H1 (cell line): ENCODE results near the gene PLXNB1. TPM values are rescaled to one million over a fixed set of nuclear protein-coding genes. Genes with fewer than 3 reads are reported as not detected.

Experiments used
- CHD1 ChIP-seq: IDR thresholded peaks from 2 replicates; pipeline ENCODE4 v1.6.1; 2012; ENCODE audit warnings: low read depth, low read length, improper control_type of control experiment
- POLR2A ChIP-seq, 2 experiments: IDR thresholded peaks; 1 replicate in 1 of 2; 2 replicates in 1 of 2; pipeline ENCODE4 v1.6.1; 2011; ENCODE audit warnings: low read depth in 2 of 2, low read length in 2 of 2, mild to moderate bottlenecking in 2 of 2; ENCODE audit errors: control extremely low read depth in 1 of 2
- RFX5 ChIP-seq: IDR thresholded peaks from 2 replicates; pipeline ENCODE4 v1.6.1; 2011; ENCODE audit warnings: low read depth, low read length, improper control_type of control experiment, borderline replicate concordance
- SAP30 ChIP-seq: fragments of 300-600 bp; sonication (generic); IDR thresholded peaks from 2 replicates; pipeline ENCODE4 v1.7.1; 2012; ENCODE audit warnings: low read length, moderate library complexity, mild to moderate bottlenecking, inconsistent platforms; ENCODE audit not compliant: insufficient read depth, insufficient replicate concordance
- SP2 ChIP-seq: IDR thresholded peaks from 2 replicates; pipeline ENCODE4 v1.6.1; 2012; ENCODE audit warnings: mild to moderate bottlenecking, low read length, inconsistent platforms
- polyA plus RNA-seq, 7 experiments: library from polyadenylated mRNA; depleted of rRNA in 3 of 7; stranded (reverse) in 5 of 7; unstranded in 2 of 7; fragments of >200 nt in 5 of 7; fragments of 200-250 nt in 2 of 7; gene quantifications; 1 replicate in 5 of 7; 2 replicates in 1 of 7; 4 replicates in 1 of 7; pipeline versions ENCODE4 v1.2.1 to v1.2.3, GENCODE V29; 2011 to 2013; ENCODE audit warnings: missing spikeins in 2 of 7, mixed read lengths in 2 of 7
- total RNA-seq: library from RNA; stranded (reverse); fragmentation: NEBNext Ultra II Directional; extraction: Animal tissue kit (Norgen Biotek cat#: 25700); gene quantifications from 2 replicates; pipeline ENCODE4 v1.2.1, GENCODE V29; 2021
- TF ChIP-seq, protein P1 (sequence below): fragments of 300-600 bp; sonication (generic); IDR thresholded peaks from 2 replicates; pipeline ENCODE4 v1.7.1; 2012; ENCODE audit warnings: low read length, moderate library complexity, mild to moderate bottlenecking, inconsistent platforms; ENCODE audit not compliant: insufficient replicate concordance

PLXNB1 gene
- total and polyA plus RNA-seq, 2 of the 8 experiments (the other 6 are each of a cell fraction or from before 2014, with no cell fraction given) = 109 to 114 TPM

DNA sequence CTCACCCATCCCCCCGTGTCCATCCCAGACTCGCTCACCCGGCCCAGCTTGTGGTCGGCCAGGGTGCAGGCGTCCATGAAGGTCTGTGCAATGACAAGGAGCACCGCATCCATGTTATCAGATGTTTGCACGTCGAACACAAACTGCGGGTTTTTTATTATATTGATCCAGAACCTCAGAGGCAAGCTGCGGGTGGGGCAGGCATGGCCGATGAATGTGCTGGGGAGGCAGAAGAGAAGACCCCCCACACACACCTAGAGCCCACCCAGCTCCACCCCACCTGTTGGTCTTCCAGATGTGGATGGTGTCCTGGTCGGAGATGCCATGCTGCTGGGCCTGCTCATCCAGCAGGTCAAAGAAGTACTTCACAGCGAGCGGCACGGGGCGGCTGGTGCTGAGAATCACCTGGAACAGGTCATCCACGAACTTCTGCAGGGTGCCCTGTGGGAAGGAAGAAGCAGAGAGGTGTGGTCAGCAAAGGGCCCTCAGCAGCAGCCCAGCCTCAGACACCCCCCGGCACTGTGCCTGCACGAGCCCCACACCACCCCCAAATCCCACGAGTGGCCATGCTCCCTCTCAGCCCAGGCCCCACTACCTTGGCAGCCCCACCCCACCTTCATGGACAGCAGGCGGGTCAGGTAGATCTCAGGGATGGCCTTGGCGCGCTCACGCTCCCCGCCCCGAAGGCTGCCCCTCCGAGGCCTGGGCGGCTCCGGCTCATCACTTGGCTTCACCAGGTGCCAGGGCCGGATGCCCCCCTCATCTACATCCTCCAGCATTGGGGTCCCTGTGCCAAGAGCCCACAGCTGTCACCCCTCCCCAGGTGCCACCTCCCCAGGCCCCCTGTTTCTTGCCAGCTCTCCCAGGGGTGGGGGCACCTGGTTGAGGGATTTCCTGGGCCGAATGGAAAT lies 20.3 kb downstream of the PLXNB1 start (continued):
- TF ChIP-seq CHD1 = no peak
- no peak for TF ChIP-seq SP2
- TF ChIP-seq POLR2A (IDR thresholded peaks at IDR 0.05; ENCODE audit: control extremely low read depth in 1 of 2, low read depth in 2 of 2, low read length in 2 of 2) = no peak
- no peak for TF ChIP-seq SAP30
- TF ChIP-seq RFX5 = no peak
- TF ChIP-seq, protein P1, sequence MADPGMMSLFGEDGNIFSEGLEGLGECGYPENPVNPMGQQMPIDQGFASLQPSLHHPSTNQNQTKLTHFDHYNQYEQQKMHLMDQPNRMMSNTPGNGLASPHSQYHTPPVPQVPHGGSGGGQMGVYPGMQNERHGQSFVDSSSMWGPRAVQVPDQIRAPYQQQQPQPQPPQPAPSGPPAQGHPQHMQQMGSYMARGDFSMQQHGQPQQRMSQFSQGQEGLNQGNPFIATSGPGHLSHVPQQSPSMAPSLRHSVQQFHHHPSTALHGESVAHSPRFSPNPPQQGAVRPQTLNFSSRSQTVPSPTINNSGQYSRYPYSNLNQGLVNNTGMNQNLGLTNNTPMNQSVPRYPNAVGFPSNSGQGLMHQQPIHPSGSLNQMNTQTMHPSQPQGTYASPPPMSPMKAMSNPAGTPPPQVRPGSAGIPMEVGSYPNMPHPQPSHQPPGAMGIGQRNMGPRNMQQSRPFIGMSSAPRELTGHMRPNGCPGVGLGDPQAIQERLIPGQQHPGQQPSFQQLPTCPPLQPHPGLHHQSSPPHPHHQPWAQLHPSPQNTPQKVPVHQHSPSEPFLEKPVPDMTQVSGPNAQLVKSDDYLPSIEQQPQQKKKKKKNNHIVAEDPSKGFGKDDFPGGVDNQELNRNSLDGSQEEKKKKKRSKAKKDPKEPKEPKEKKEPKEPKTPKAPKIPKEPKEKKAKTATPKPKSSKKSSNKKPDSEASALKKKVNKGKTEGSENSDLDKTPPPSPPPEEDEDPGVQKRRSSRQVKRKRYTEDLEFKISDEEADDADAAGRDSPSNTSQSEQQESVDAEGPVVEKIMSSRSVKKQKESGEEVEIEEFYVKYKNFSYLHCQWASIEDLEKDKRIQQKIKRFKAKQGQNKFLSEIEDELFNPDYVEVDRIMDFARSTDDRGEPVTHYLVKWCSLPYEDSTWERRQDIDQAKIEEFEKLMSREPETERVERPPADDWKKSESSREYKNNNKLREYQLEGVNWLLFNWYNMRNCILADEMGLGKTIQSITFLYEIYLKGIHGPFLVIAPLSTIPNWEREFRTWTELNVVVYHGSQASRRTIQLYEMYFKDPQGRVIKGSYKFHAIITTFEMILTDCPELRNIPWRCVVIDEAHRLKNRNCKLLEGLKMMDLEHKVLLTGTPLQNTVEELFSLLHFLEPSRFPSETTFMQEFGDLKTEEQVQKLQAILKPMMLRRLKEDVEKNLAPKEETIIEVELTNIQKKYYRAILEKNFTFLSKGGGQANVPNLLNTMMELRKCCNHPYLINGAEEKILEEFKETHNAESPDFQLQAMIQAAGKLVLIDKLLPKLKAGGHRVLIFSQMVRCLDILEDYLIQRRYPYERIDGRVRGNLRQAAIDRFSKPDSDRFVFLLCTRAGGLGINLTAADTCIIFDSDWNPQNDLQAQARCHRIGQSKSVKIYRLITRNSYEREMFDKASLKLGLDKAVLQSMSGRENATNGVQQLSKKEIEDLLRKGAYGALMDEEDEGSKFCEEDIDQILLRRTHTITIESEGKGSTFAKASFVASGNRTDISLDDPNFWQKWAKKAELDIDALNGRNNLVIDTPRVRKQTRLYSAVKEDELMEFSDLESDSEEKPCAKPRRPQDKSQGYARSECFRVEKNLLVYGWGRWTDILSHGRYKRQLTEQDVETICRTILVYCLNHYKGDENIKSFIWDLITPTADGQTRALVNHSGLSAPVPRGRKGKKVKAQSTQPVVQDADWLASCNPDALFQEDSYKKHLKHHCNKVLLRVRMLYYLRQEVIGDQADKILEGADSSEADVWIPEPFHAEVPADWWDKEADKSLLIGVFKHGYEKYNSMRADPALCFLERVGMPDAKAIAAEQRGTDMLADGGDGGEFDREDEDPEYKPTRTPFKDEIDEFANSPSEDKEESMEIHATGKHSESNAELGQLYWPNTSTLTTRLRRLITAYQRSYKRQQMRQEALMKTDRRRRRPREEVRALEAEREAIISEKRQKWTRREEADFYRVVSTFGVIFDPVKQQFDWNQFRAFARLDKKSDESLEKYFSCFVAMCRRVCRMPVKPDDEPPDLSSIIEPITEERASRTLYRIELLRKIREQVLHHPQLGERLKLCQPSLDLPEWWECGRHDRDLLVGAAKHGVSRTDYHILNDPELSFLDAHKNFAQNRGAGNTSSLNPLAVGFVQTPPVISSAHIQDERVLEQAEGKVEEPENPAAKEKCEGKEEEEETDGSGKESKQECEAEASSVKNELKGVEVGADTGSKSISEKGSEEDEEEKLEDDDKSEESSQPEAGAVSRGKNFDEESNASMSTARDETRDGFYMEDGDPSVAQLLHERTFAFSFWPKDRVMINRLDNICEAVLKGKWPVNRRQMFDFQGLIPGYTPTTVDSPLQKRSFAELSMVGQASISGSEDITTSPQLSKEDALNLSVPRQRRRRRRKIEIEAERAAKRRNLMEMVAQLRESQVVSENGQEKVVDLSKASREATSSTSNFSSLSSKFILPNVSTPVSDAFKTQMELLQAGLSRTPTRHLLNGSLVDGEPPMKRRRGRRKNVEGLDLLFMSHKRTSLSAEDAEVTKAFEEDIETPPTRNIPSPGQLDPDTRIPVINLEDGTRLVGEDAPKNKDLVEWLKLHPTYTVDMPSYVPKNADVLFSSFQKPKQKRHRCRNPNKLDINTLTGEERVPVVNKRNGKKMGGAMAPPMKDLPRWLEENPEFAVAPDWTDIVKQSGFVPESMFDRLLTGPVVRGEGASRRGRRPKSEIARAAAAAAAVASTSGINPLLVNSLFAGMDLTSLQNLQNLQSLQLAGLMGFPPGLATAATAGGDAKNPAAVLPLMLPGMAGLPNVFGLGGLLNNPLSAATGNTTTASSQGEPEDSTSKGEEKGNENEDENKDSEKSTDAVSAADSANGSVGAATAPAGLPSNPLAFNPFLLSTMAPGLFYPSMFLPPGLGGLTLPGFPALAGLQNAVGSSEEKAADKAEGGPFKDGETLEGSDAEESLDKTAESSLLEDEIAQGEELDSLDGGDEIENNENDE = no peak
